ENCODE measurements around the gene SHOX.
"Not testable (repeated sequence)": the region's sequence is repeated elsewhere in the genome, so short reads cannot be mapped to it uniquely, and the experiment has no call there.

SHOX gene

DNA sequence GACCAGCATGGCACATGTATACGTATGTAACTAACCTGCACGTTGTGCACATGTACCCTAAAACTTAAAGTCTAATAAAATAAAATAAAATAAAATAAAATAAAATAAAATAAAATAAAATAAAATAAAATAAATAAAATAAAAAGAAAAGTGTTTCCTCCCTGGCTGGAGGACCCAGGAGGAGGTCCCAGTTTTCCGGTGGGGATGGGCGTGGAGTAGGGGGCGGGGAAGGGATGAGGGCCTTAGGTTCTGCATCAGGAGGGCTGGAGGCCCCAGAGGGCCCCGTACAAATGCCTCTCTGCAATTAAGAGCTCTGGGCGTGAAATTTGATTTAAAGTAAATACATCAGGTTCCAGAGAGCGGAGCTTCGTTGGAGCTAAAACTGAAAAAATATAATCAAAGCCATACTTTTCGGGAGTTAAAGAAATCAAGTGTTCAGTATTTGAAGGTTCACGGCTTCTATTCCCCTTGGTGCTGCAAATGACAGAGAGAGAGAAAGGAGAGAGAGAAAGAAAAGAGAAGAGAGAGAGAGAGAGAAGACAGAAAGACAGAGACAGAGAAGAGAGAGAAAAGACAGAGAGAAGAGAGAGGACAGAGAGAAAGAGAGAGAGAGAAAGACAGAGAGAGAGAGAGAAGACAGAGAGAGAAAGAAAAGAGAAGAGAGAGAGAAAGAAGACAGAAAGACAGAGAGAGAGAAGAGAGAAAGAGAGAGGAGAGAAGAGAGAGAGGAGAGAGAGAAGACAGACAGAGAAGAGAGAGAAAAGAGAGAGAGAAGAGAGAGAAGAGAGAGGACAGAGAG is 8.7 kb upstream of the SHOX start:
- DNase-seq (ENCODE audit: low read depth): no peak

DNA sequence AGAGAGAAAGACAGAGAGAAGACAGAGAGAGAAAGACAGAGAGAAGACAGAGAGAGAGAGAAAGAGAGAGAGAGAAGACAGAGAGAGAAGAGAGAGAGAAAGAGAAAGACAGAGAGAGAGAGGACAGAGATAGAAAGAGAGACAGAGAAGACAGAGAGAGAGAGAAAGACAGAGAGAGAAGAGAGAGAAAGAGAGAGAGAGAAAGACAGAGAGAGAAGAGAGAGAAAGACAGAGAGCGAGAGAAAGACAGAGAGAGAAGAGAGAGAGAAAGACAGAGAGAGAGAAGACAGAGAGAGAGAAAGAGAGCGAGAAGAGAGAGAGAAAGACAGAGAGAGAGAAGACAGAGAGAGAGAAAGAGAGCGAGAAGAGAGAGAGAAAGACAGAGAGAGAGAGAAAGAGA is 7.8 kb upstream of the SHOX start:
- DNase-seq (ENCODE audit: low read depth): not testable (repeated sequence)

DNA sequence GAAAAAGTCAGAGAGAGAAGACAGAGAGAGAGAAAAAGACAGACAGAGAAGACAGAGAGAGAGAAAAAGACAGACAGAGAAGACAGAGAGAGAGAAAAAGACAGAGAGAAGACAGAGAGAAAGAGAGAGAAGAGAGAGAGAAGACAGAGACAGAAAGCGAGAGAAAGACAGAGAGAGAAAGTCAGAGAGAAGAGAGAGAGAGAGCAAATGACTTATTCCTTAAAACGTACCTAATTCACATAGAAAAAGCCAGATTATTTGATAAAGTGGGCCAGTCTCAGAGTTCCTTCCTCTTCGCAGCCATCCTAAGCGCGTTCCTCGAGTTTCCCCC is 7.4 kb upstream of the SHOX start:
- no peak for DNase-seq (ENCODE audit: low read depth)

DNA sequence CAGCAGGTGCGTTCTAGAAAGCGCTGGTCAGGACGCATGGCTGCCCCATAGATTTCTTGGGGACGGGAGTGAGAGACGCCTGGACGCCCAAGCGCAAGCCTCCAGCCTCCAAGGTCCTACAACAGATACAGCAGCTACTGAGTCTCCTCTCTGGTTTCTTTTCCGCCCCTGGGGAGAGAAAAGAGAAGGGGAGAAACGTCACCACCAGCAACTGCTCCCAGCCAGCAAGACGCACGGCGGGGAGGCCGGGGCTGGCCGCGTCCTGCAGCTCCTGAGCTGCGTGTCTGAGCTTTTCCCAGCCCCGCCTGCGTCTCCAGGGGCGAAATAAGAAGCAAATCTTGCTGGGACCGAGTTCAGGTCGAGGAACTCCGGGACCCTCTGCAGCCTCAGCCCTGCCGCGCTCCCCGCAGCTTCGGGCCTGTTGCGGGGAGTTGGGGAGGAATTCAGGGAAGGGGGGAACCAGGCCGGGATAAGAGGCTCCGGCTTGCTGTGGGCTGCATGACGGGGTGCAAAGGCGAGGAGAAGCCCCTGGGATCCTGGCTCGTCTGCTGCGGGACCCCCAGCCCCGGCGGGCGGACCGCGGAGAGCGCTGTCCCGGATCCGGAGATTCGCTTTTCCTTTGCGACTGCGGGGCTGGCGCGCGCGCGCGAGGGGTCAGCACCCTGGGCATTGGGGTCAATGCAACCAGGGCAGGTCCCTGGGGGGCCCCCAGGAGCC is 6.8 kb upstream of the SHOX start:
- DNase-seq (ENCODE audit: low read depth): no peak

DNA sequence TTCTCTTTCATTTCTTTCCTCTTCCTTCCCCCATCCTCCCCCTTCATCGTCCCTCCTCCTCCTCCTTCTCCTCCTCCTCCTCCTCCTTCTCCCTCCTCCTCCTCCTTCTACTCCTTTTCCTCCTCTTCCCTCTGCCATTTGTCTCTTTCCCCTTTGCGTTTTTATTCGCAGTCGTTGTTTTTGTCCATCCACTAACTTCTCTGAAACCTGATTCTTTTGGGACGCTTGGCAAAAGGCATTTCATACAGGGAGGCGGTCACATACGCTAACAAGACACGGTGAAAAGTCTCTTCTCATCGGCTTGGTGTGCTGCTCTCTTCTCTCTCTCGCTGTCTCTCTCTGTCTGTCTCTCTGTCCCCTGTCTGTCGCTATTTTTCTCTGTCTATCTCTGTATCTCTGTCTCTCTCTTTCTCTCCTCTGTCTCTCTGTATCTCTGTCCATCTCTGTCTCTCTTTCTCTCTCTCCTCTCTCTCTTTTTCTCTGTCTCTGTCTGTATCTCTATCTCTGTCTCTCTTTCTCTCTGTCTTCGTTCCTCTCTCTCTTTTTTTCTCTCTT is 5.4 kb upstream of the SHOX start:
- no peak for DNase-seq (ENCODE audit: low read depth)

DNA sequence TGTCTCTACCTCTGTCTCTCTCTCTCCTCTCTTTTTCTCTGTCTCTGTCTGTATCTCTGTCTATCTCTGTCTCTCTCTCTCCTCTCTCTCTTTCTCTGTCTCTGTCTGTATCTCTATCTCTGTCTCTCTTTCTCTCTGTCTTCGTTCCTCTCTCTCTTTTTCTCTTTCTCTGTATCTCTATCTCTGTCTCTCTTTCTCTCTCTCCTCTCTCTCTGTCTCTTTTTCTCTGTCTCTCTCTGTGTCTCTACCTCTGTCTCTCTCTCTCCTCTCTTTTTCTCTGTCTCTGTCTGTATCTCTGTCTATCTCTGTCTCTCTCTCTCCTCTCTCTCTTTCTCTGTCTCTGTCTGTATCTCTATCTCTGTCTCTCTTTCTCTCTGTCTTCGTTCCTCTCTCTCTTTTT is 4.5 kb upstream of the SHOX start:
- not testable (repeated sequence) for DNase-seq (ENCODE audit: low read depth)

DNA sequence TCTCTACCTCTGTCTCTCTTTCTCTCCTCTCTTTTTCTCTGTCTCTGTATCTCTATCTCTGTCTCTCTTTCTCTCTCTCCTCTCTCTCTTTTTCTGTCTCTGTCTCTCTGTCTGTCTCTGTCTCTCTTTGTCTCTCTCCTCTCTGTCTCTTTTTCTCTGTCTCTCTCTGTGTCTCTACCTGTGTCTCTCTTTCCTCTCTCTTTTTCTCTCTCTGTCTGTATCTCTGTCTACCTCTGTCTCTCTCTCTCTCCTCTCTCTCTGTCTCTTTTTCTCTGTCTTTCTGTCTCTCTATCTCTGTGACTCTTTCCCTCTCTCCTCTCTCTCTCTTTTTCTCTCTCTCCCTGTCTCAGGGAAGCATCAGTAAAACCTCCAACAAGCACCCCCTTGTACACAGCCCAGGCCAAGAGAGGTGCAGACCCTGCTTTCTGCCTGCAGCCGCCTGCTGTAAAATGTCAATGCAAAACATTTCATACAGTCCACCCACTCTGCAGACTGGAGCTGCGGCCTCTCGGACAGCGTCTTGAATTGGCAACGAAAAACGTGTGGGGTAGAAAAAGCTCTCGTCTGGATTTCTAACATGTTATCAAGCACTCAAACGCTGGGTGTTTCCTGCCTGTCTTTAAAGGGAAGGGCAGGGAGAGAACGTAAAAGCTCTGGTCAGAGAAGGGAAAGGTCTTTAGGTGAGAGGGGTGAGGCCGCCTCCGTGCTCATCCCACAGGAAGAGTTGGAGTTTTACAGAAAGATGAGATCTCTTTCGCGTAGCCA is 3.7 kb upstream of the SHOX start:
- DNase-seq (ENCODE audit: low read depth): no peak

DNA sequence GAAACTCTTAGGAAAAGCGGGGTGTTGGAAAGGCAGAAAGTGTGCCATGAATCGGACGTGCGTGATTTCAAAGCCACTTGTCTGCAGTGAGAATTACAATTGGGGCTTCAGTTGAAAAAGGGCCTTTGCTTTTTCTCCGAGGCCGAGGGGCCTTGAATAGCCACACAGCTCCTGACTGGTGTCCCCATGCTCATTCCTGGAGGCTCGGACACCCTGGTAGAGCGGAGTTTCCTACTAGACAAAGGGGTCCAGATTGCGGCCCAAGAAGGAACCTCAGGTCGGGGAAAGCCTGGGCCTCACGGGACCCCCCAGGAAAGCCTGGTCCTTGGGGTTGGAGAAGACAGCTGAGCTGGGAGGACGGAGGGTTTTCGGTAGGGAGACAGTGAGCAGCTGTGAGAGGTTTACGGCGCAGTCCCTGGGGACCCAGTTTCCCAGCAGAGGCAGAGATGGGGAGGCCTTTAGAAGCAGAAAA is 3.0 kb upstream of the SHOX start:
- DNase-seq (ENCODE audit: low read depth): no peak

DNA sequence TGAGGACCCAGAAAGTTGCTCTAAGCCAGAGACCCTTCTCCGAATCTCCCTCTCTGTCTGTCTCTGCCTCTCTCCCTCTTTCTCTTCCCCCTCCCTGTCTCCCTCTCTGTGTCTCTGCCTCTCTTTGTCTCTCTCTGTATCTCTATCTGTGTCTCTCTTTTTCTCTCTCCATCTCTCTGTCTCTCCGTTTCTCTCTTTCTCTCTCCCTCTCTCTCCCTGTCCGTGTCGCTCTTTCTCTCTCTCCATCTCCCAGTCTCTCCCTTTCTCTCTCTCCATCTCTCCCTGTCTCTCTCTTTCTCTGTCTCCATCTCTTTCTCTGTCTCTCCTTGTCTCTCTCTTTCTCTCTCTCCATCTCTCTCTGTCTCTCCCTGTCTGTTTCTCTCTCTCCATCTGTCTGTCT is 2.6 kb upstream of the SHOX start:
- no peak for DNase-seq (ENCODE audit: low read depth)

DNA sequence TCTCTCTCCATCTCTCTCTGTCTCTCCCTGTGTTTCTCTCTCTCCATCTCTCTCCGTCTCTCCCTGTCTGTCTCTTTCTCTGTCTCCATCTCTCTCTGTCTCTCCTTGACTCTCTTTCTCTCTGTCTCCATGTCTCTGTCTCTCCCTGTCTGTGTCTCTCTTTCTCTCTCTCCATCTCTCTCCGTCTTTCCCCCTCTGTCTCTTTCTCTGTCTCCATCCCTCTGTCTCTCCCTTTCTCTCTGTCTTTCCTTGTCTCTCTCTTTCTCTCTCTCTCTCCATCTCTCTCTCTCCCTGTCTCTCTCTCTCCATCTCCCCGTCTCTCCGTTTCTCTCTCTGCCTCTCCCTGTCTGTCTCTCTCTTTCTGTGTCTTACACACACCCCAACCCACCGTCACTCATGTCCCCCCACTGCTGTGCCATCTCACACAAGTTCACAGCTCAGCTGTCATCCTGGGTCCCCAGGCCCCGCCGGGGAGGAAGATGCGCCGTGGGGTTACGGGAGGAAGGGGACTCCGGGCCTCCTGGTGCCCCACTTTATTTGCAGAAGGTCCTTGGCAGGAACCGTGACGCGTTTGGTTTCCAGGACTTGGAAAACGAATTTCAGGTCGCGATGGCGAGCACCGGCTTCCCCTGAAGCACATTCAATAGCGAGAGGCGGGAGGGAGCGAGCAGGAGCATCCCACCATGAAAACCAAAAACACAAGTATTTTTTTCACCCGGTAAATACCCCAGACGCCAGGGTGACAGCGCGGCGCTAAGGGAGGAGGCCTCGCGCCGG is 1.2 kb upstream of the SHOX start:
- no peak for DNase-seq (ENCODE audit: low read depth)

DNA sequence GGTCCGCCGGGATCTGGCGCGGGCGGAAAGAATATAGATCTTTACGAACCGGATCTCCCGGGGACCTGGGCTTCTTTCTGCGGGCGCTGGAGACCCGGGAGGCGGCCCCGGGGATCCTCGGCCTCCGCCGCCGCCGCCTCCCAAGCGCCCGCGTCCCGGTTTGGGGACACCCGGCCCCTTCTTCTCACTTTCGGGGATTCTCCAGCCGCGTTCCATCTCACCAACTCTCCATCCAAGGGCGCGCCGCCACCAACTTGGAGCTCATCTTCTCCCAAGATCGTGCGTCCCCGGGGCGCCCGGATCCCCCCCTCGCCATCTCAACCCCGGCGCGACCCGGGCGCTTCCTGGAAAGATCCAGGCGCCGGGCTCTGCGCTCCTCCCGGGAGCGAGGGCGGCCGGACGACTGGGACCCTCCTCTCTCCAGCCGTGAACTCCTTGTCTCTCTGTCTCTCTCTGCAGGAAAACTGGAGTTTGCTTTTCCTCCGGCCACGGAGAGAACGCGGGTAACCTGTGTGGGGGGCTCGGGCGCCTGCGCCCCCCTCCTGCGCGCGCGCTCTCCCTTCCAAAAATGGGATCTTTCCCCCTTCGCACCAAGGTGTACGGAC is 482 bp upstream of the SHOX start:
- no peak for DNase-seq (ENCODE audit: low read depth)

DNA sequence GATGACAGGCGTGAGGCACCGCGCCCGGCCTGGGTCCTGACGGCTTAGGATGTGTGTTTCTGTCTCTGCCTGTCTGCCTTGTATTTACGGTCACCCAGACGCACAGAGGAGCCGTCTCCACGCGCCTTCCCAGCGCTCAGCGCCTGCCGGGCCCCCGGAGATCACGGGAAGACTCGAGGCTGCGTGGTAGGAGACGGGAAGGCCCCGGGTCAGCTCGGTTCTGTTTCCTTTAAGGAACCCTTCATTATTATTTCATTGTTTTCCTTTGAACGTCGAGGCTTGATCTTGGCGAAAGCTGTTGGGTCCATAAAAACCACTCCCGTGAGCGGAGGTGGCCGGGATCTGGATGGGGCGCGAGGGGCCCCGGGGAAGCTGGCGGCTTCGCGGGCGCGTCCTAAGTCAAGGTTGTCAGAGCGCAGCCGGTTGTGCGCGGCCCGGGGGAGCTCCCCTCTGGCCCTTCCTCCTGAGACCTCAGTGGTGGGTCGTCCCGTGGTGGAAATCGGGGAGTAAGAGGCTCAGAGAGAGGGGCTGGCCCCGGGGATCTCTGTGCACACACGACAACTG is 1.3 kb downstream of the SHOX start:
- no peak for DNase-seq (ENCODE audit: low read depth)

DNA sequence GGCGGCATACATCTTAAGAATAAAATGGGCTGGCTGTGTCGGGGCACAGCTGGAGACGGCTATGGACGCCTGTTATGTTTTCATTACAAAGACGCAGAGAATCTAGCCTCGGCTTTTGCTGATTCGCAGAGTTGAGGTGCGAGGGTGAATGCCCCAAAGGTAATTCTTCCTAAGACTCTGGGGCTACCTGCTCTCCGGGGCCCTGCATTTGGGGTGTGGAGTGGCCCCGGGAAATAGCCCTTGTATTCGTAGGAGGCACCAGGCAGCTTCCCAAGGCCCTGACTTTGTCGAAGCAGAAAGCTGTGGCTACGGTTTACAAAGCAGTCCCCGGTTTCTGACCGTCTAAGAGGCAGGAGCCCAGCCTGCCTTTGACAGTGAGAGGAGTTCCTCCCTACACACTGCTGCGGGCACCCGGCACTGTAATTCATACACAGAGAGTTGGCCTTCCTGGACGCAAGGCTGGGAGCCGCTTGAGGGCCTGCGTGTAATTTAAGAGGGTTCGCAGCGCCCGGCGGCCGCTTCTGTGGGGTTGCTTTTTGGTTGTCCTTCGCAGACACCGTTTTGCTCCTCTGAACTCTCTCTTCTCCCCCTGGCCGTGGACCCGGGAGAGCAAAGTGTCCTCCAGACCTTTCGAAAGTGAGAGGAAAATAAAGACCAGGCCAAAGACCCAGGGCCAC is 1.9 kb downstream of the SHOX start:
- no peak for DNase-seq (ENCODE audit: low read depth)

DNA sequence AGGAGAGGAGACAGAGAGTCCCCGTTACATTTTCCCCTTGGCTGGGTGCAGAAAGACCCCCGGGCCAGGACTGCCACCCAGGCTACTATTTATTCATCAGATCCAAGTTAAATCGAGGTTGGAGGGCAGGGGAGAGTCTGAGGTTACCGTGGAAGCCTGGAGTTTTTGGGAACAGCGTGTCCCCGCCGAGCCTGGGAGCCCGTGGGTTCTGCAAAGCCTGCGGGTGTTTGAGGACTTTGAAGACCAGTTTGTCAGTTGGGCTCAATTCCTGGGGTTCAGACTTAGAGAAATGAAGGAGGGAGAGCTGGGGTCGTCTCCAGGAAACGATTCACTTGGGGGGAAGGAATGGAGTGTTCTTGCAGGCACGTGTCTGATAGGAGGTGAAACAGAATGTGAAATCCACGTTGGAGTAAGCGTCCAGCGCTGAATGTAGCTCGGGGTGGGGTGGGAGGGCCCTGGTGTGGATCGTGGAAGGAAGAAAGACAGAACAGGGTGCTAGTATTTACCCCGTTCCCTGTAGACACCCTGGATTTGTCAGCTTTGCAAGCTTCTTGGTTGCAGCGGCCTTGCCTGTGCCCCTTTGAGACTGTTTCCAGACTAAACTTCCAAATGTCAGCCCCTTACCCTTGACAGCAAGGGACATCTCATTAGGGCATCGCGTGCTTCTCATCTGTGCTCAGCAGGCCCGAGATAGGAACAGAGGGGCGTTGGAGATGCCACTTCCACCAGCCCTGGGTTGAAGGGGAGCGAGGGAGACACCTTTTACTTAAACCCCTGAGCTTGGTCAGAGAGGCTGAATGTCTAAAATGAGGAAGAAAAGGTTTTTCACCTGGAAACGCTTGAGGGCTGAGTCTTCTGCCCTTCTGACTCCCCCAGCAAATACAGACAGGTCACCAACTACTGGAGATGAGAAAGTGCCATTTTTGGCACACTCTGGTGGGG is 2.7 kb downstream of the SHOX start:
- DNase-seq (ENCODE audit: low read depth): no peak

DNA sequence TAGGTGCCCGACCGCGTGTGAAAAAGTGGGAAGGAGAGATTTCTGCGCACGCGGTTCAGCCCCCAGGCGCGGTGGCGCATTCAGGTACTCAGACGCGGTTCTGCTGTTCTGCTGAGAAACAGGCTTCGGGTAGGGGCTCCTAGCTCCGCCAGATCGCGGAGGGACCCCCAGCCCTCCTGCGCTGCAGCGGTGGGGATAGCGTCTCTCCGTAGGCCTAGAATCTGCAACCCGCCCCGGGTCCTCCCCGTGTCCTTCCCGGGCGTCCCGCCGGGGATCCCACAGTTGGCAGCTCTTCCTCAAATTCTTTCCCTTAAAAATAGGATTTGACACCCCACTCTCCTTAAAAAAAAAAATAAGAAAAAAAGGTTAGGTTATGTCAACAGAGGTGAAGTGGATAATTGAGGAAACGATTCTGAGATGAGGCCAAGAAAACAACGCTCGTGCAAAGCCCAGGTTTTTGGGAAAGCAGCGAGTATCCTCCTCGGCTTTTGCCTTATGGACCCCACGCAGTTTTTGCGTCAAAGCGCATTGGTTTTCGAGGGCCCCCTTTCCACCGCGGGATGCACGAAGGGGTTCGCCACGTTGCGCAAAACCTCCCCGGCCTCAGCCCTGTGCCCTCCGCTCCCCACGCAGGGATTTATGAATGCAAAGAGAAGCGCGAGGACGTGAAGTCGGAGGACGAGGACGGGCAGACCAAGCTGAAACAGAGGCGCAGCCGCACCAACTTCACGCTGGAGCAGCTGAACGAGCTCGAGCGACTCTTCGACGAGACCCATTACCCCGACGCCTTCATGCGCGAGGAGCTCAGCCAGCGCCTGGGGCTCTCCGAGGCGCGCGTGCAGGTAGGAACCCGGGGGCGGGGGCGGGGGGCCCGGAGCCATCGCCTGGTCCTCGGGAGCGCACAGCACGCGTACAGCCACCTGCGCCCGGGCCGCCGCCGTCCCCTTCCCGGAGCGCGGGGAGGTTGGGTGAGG is 3.7 kb downstream of the SHOX start:
- DNase-seq (ENCODE audit: low read depth): no peak

DNA sequence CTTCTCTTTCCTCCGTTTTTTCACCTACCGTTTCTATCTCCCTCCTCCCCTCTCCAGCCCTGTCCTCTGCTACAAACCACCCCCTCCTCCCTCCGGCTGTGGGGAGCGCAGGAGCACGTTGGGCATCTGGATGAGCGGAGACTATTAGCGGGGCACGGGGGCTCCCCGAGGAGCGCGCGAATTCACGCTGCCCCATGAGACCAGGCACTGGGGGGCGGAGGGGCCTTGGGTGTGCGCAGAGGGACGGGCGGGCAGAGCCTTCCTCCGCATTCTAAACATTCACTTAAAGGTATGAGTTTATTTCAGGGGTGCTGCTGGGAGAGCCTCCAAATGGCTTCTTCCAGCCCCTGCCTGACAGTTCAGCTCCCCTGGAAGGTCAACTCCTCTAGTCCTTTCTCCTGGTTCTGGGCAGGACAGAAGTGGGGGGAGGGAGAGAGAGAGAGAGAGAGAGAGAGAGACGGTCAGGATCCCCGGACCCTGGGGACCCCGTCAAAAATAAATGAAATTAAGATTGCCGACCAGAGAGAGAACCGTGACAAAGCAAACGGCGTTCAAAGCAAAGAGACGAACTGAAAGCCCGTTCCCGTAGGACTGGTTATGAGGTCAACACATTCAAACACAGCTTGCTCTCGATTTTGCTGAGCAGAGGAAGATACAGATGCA is 5.0 kb downstream of the SHOX start:
- no peak for DNase-seq (ENCODE audit: low read depth)

DNA sequence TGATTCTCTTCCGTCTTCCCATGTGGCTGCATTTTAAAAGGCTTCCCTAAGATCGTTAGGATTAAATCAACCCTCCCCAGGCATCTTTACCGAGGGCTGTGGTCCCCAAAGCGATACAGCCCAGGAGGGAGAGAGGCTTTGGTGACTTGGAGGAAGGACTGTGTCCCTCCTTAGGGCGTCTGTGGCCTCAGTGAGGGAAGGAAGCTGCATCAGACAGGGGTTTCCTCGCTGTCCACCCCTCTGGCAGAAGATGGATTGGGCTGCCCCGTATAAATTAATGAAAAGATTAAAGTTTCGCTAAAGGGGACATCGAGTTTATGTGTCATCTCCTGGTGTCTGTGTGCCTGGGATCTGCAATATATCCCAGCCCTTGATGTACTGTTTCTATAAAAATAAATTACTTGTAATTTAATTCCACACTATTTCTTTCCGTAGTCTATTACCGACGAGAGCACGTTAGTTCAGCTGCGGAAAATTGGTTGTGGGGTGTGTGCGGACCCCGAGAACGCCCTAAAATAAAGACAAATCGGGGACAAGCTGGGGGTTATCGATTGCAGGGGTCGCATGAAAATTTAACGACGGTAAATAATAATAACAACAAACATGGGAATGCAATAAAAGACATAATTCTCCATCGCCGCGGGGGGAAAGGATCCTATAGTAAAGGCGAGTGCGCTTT is 6.5 kb downstream of the SHOX start:
- no peak for DNase-seq (ENCODE audit: low read depth)

All from T-helper 22 cell (primary cell).